ENCODE data around the gene PTGER1.

Gene PTGER1

DNA sequence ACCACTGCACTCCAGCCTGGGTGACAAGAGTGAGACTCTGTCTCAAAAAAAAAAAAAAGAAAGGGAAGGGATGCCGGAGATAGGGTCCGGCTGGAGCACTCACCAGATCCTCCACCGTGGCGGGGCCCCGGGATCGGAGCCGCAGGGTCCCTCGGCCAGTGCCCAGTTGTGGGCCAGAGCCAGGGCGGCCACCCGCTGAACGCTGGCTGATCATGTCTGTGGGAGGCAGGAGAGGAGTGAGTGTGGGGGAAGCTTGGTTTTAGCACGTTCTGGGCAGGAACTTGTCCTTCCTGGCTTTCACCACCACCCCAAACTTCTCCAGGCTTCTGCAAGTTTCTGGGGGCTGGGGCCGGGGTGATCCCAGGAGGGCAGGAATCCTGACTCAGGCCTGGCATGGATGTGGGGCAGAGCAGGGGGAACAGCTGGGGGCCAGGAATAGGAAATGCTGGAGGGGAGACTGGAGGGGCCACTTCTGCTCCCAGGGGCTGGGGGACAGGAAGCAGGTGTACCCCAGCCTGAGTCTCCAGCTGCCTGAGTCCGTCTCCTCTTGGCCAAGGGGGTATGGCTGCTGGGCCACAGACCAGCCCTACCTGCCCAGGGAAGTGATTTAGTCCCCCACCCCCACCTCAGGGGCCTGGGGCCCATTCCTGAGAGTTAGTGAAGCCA, 4.3 kb upstream of the PTGER1 start:
- DNase-seq (ENCODE audit: low read depth): no peak
- no peak overlapping the region for H3K4me3 ChIP-seq (ENCODE audit: low read depth, low read length)
- TF ChIP-seq, protein P1, sequence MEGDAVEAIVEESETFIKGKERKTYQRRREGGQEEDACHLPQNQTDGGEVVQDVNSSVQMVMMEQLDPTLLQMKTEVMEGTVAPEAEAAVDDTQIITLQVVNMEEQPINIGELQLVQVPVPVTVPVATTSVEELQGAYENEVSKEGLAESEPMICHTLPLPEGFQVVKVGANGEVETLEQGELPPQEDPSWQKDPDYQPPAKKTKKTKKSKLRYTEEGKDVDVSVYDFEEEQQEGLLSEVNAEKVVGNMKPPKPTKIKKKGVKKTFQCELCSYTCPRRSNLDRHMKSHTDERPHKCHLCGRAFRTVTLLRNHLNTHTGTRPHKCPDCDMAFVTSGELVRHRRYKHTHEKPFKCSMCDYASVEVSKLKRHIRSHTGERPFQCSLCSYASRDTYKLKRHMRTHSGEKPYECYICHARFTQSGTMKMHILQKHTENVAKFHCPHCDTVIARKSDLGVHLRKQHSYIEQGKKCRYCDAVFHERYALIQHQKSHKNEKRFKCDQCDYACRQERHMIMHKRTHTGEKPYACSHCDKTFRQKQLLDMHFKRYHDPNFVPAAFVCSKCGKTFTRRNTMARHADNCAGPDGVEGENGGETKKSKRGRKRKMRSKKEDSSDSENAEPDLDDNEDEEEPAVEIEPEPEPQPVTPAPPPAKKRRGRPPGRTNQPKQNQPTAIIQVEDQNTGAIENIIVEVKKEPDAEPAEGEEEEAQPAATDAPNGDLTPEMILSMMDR (IDR thresholded peaks at IDR 0.05; ENCODE audit: insufficient read depth, low read depth, low read length, missing control alignments): no peak

DNA sequence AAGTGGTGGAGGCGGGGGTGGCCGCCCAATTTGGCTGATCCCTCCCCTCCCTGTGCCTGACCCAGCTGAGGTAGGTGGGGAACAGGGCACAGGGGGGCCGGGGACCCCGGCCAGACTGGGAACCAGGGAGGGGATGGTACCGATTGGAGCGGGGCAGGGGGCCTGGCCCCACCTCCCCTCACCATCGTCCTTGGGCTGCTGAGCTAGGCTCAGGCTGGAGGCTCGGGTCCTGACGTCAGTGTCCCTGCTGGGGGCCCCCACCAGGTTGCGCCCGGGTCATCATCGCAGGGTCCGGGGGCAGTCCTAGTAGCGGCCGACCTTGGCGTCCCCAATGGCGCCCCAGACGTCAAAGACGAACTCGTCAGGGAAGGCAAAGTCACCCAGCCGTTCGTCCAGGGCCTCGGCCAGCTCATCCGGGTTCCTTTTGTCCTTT, 3.0 kb upstream of the PTGER1 start:
- H3K4me3 ChIP-seq (ENCODE audit: low read depth, low read length): no peak overlapping the region
- TF ChIP-seq, protein P1 (IDR thresholded peaks at IDR 0.05; ENCODE audit: insufficient read depth, low read depth, low read length, missing control alignments): no peak
- DNase-seq (ENCODE audit: low read depth): no peak

DNA sequence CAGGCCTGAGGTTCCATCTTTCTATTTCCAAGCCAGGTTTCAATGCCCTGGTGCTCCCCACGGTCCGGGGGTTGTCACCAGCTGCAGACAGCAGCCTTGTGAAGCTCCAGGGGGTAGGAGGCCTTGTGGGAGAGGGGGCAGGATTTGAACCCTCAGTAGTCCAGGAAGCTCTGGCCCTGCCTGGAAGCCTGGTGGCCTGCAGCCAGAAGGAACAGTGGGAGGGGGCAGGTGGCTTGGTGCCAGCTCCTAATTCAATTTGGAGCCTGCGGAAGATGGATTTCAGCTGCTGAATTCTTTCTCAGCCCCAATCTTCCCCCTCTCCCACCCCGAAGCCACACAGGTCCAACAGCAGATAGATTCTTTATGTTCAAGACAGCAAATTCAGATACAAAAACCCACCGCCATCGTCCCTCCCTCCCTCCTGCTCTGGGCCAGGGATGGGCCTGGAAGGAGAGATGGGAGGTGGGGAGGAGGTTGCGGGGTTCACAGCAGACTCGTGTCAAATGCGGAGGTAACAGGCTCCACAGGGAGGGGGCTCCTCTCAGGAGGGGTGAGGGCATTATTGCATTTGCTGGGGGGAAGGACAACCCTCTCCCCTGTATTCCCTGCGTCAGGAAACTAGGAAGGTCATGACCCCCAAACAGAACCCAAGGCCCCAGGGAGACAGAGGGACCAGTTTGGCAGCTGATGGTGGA, 2.4 kb upstream of the PTGER1 start:
- DNase-seq (ENCODE audit: low read depth): no peak
- H3K4me3 ChIP-seq (ENCODE audit: low read depth, low read length): no peak overlapping the region
- TF ChIP-seq, protein P1 (IDR thresholded peaks at IDR 0.05; ENCODE audit: insufficient read depth, low read depth, low read length, missing control alignments): no peak

DNA sequence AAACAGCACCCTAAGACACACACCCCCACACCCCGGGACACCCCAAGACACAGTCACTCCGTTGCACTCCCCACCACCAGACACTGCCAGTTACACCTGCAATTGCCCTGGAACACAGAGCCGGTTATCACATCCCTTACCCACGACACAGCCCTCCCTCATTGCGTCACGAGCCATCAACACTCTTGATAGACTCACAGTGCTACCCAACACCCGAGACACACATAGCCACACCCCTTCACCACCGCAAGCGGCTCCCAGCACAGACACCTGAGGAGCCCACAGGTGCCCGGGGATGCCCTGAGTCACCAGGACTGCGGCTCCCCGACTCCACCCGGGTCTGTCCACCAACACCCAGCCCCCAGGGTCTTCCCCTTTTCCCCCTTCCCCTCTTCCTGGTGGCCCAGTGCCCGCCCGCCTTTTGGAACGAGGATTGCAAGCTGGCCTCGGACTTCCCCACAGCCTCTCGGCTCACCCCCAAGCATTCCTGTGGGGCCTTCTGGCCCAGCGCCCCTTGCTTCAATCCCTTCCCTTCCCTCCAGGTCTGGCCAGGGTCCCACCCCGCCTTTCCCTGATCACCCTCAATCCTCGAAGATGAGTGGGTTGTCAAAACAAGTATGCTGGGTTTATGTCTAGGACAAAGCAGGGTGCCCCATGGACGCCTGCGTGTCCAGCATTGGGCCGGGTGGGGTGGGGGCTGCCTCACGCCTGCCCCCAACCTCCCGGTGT, 1.7 kb upstream of the PTGER1 start:
- TF ChIP-seq, protein P1 (IDR thresholded peaks at IDR 0.05; ENCODE audit: insufficient read depth, low read depth, low read length, missing control alignments): no peak
- no peak for DNase-seq (ENCODE audit: low read depth)
- H3K4me3 ChIP-seq (ENCODE audit: low read depth, low read length): no peak overlapping the region

DNA sequence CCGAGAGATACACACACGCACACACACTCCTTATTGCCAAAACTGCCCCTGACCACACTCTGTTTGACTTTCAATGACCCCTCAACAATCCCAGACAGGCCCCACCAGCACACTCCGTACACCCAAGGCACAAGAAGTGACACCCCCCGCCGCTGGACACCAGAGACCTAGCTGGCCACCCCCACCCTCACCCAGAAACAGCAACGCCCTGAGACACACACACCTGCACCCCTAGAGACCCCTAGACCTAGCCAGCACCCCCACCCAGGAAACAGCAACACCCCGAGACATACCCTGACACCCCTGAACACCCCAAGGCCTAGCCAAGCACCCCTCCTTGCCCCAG, 1.1 kb upstream of the PTGER1 start:
- TF ChIP-seq, protein P1 (IDR thresholded peaks at IDR 0.05; ENCODE audit: insufficient read depth, low read depth, low read length, missing control alignments): no peak
- DNase-seq (ENCODE audit: low read depth): no peak
- H3K4me3 ChIP-seq (ENCODE audit: low read depth, low read length): no peak overlapping the region

DNA sequence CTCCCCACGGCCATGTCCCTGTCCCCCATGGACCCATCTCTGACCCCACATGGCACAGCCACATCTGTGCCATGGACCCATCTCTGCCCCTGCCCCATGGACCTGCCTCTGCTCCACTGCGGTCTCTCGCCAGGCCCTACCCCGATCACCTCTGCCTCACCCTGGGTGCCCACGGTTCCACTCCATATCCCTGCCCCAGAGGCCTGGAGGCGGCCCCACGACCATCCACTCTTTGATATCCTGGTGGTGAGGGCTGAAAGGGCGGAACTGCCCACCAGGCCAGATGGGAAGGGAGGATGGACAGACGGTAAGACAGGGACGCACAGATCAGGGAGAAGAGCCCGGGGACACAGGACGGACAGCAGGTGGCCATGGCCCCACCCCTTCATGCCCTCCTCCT, 327 bp downstream of the PTGER1 start:
- no peak overlapping the region for H3K4me3 ChIP-seq (ENCODE audit: low read depth, low read length)
- DNase-seq (ENCODE audit: low read depth): no peak
- TF ChIP-seq, protein P1 (IDR thresholded peaks at IDR 0.05; ENCODE audit: insufficient read depth, low read depth, low read length, missing control alignments): no peak
